Central memory CD8-positive, alpha-beta T cell (primary cell): ENCODE data around the gene NEB.

ENCODE experiments used
- ATAC-seq: fragments of 150-1000 bp; cut with Tn5 transposase; replicated peaks from 2 replicates; pipeline ENCODE4 v1.10.0; 2022; ENCODE audit warnings: mild to moderate bottlenecking, moderate FRiP score, moderate number of reproducible peaks; ENCODE audit not compliant: poor library complexity, severe bottlenecking; ENCODE audit errors: extremely low read depth
- DNase-seq, 2 donors: peaks; one replicate each; pipeline ENCODE4 v3.0.0; 2021; ENCODE audit warnings: low spot score in 2 of 2
- H3K27ac Mint-ChIP-seq: one replicate; pipeline ENCODE4 v1.8.0; 2022; ENCODE audit warnings: low read depth, mild to moderate bottlenecking, moderate library complexity, mixed read lengths
- H3K27me3 Mint-ChIP-seq: one replicate; pipeline ENCODE4 v1.8.0; 2022; ENCODE audit warnings: mixed read lengths
- H3K36me3 Mint-ChIP-seq: one replicate; pipeline ENCODE4 v1.8.0; 2022; ENCODE audit warnings: mild to moderate bottlenecking, moderate library complexity, mixed read lengths; ENCODE audit not compliant: insufficient read depth
- H3K4me1 Mint-ChIP-seq: one replicate; pipeline ENCODE4 v1.8.0; 2022; ENCODE audit warnings: mixed read lengths
- H3K4me3 Mint-ChIP-seq: one replicate; pipeline ENCODE4 v1.8.0; 2022; ENCODE audit warnings: mild to moderate bottlenecking, moderate library complexity, mixed read lengths
- H3K9me3 Mint-ChIP-seq: one replicate; pipeline ENCODE4 v1.8.0; 2022; ENCODE audit warnings: mixed read lengths

The NEB gene

GRCh38 chr2:151483546-151483945 lies 250.7 kb downstream of the NEB start:
- H3K27me3 Mint-ChIP-seq, result no peaks in the 10 kb centered on the region
- no peak for ATAC-seq
- no peak overlapping the region for H3K27ac Mint-ChIP-seq
- no peaks in the 10 kb centered on the region for H3K4me1 Mint-ChIP-seq
- no peak overlapping the region for H3K4me3 Mint-ChIP-seq
- no peak for DNase-seq
- no peaks in the 10 kb centered on the region for H3K9me3 Mint-ChIP-seq
- peaks cover 9% of the 10 kb centered on the region for H3K36me3 Mint-ChIP-seq

- Mint-ChIP-seq H3K4me1 (no peaks in the 10 kb centered on the region), H3K27me3 (no peaks in the 10 kb centered on the region), H3K4me3 (no peak overlapping the region), H3K27ac (no peak overlapping the region), H3K9me3 (no peaks in the 10 kb centered on the region), H3K36me3 (peaks cover 11% of the 10 kb centered on the region)
- no peak for DNase-seq
- no peak for ATAC-seq
These were observed 252.0 kb downstream of the NEB start for GRCh38 chr2:151482171-151482725.

GRCh38 chr2:151481744-151482143 lies 252.5 kb downstream of the NEB start:
- Mint-ChIP-seq H3K4me1 (no peaks in the 10 kb centered on the region), H3K9me3 (no peaks in the 10 kb centered on the region), H3K27me3 (no peaks in the 10 kb centered on the region), H3K36me3 (peaks cover 12% of the 10 kb centered on the region), H3K27ac (no peak overlapping the region), H3K4me3 (no peak overlapping the region)
- DNase-seq (no peak), ATAC-seq (no peak)

- Mint-ChIP-seq H3K36me3 (peaks cover 34% of the 10 kb centered on the region), H3K27me3 (no peaks in the 10 kb centered on the region), H3K4me1 (no peaks in the 10 kb centered on the region), H3K4me3 (no peak overlapping the region), H3K27ac (no peak overlapping the region), H3K9me3 (no peaks in the 10 kb centered on the region)
- DNase-seq (no peak), ATAC-seq (no peak)
These were observed 256.3 kb downstream of the NEB start for GRCh38 chr2:151478011-151478410.

GRCh38 chr2:151476287-151476686 lies 258.0 kb downstream of the NEB start:
- Mint-ChIP-seq H3K4me1 (peaks cover 11% of the 10 kb centered on the region), H3K4me3 (no peak overlapping the region), H3K36me3 (peaks cover 43% of the 10 kb centered on the region), H3K9me3 (no peaks in the 10 kb centered on the region), H3K27ac (no peak overlapping the region), H3K27me3 (no peaks in the 10 kb centered on the region)
- DNase-seq (no peak), ATAC-seq (no peak)

- DNase-seq (no peak), ATAC-seq (no peak)
- no peaks in the 10 kb centered on the region for H3K27me3 Mint-ChIP-seq
- H3K4me1 Mint-ChIP-seq, result peaks cover 11% of the 10 kb centered on the region
- H3K27ac Mint-ChIP-seq, result no peak overlapping the region
- no peak overlapping the region for H3K4me3 Mint-ChIP-seq
- peaks cover 47% of the 10 kb centered on the region for H3K36me3 Mint-ChIP-seq
- no peaks in the 10 kb centered on the region for H3K9me3 Mint-ChIP-seq
These were observed 259.2 kb downstream of the NEB start for GRCh38 chr2:151475071-151475470.

GRCh38 chr2:151472966-151473365 lies 261.3 kb downstream of the NEB start:
- H3K27me3 Mint-ChIP-seq, result no peaks in the 10 kb centered on the region
- H3K4me3 Mint-ChIP-seq, result no peak overlapping the region
- H3K36me3 Mint-ChIP-seq, result peaks cover 59% of the 10 kb centered on the region
- no peak overlapping the region for H3K27ac Mint-ChIP-seq
- DNase-seq (no peak), ATAC-seq (no peak)
- H3K9me3 Mint-ChIP-seq, result no peaks in the 10 kb centered on the region
- peaks cover 11% of the 10 kb centered on the region for H3K4me1 Mint-ChIP-seq

GRCh38 chr2:151470556-151470955 lies 263.7 kb downstream of the NEB start:
- Mint-ChIP-seq H3K4me3 (no peak overlapping the region), H3K4me1 (peaks cover 17% of the 10 kb centered on the region), H3K27ac (no peak overlapping the region), H3K36me3 (peaks cover 69% of the 10 kb centered on the region), H3K9me3 (no peaks in the 10 kb centered on the region), H3K27me3 (no peaks in the 10 kb centered on the region)
- ATAC-seq (no peak), DNase-seq (no peak)

GRCh38 chr2:151465771-151466170 lies 268.5 kb downstream of the NEB start:
- H3K27ac Mint-ChIP-seq, result no peak overlapping the region
- peaks cover 71% of the 10 kb centered on the region for H3K36me3 Mint-ChIP-seq

GRCh38 chr2:151459358-151459757 lies 274.9 kb downstream of the NEB start:
- H3K4me1 Mint-ChIP-seq, result peaks cover 6% of the 10 kb centered on the region
- ATAC-seq (no peak), DNase-seq (no peak)
- no peaks in the 10 kb centered on the region for H3K27me3 Mint-ChIP-seq
- H3K9me3 Mint-ChIP-seq, result no peaks in the 10 kb centered on the region
- H3K27ac Mint-ChIP-seq, result no peak overlapping the region
- H3K4me3 Mint-ChIP-seq, result no peak overlapping the region
- peaks cover 64% of the 10 kb centered on the region for H3K36me3 Mint-ChIP-seq

More at GRCh38 chr2:151465771-151466170, 268.5 kb downstream of the NEB start:
- Mint-ChIP-seq H3K4me1 (peaks cover 19% of the 10 kb centered on the region), H3K27me3 (no peaks in the 10 kb centered on the region), H3K9me3 (no peaks in the 10 kb centered on the region), H3K4me3 (no peak overlapping the region)
- ATAC-seq (no peak), DNase-seq (no peak)

GRCh38 chr2:151439127-151439526 lies 295.1 kb downstream of the NEB start:
- peaks cover 8% of the 10 kb centered on the region for H3K4me1 Mint-ChIP-seq
- H3K9me3 Mint-ChIP-seq, result no peaks in the 10 kb centered on the region
- H3K27me3 Mint-ChIP-seq, result no peaks in the 10 kb centered on the region
- H3K4me3 Mint-ChIP-seq, result no peak overlapping the region
- peaks cover 66% of the 10 kb centered on the region for H3K36me3 Mint-ChIP-seq
- no peak for ATAC-seq
- DNase-seq, result no peak
- no peak overlapping the region for H3K27ac Mint-ChIP-seq

GRCh38 chr2:151438506-151438905 lies 295.8 kb downstream of the NEB start:
- DNase-seq (no peak), ATAC-seq (no peak)
- Mint-ChIP-seq H3K27me3 (no peaks in the 10 kb centered on the region), H3K9me3 (no peaks in the 10 kb centered on the region), H3K27ac (peak overlapping the region; percentile 67), H3K4me3 (no peak overlapping the region), H3K4me1 (peaks cover 8% of the 10 kb centered on the region), H3K36me3 (peaks cover 65% of the 10 kb centered on the region)

GRCh38 chr2:151437630-151438029 lies 296.6 kb downstream of the NEB start:
- peak; percentile 62 for ATAC-seq
- H3K9me3 Mint-ChIP-seq, result no peaks in the 10 kb centered on the region
- H3K4me1 Mint-ChIP-seq, result peaks cover 8% of the 10 kb centered on the region
- H3K27me3 Mint-ChIP-seq, result no peaks in the 10 kb centered on the region
- no peak overlapping the region for H3K4me3 Mint-ChIP-seq
- no peak for DNase-seq
- H3K27ac Mint-ChIP-seq, result peak overlapping the region; percentile 67
- peaks cover 64% of the 10 kb centered on the region for H3K36me3 Mint-ChIP-seq
